ENCODE data around the gene NPHP4.
"Not testable (repeated sequence)": the region's sequence is repeated elsewhere in the genome, so short reads cannot be mapped to it uniquely, and the experiment has no call there.

Gene NPHP4

GRCh38 chr1:5873556-5873955, 118.7 kb downstream of the NPHP4 start:
- DNase-seq = no peak

GRCh38 chr1:5872886-5873285, 119.3 kb downstream of the NPHP4 start:
- no peak for DNase-seq

- DNase-seq = no peak
These were observed 123.2 kb downstream of the NPHP4 start for GRCh38 chr1:5868931-5869500.

- no peak for DNase-seq
These were observed 126.5 kb downstream of the NPHP4 start for GRCh38 chr1:5865774-5866173.

GRCh38 chr1:5865056-5865455, 127.2 kb downstream of the NPHP4 start:
- DNase-seq = no peak

GRCh38 chr1:5864256-5864655, 128.0 kb downstream of the NPHP4 start:
- no peak for DNase-seq

- DNase-seq = no peak
These were observed 129.0 kb downstream of the NPHP4 start for GRCh38 chr1:5863238-5863637.

- DNase-seq = no peak
These were observed 130.1 kb downstream of the NPHP4 start for GRCh38 chr1:5861871-5862825.

GRCh38 chr1:5860277-5860676, 131.9 kb downstream of the NPHP4 start:
- DNase-seq = no peak

GRCh38 chr1:5859766-5860165, 132.5 kb downstream of the NPHP4 start:
- DNase-seq = no peak

- DNase-seq = no peak
These were observed 133.3 kb downstream of the NPHP4 start for GRCh38 chr1:5858844-5859407.

GRCh38 chr1:5858246-5858645, 134.0 kb downstream of the NPHP4 start:
- no peak for DNase-seq

- no peak for DNase-seq
These were observed 134.6 kb downstream of the NPHP4 start for GRCh38 chr1:5857508-5858090.

GRCh38 chr1:5857011-5857410, 135.2 kb downstream of the NPHP4 start:
- DNase-seq = no peak

- DNase-seq = no peak
These were observed 135.9 kb downstream of the NPHP4 start for GRCh38 chr1:5856246-5856815.

- no peak for DNase-seq
These were observed 136.9 kb downstream of the NPHP4 start for GRCh38 chr1:5855196-5855897.

GRCh38 chr1:5854754-5855153, 137.5 kb downstream of the NPHP4 start:
- no peak for DNase-seq

- not testable (repeated sequence) for DNase-seq
These were observed 138.4 kb downstream of the NPHP4 start for GRCh38 chr1:5853858-5854257.

- DNase-seq = no peak
These were observed 141.7 kb downstream of the NPHP4 start for GRCh38 chr1:5850503-5850902.

GRCh38 chr1:5849550-5849949, 142.7 kb downstream of the NPHP4 start:
- no peak for DNase-seq

- no peak for DNase-seq
These were observed 145.1 kb downstream of the NPHP4 start for GRCh38 chr1:5847013-5847659.

- DNase-seq = no peak
These were observed 146.8 kb downstream of the NPHP4 start for GRCh38 chr1:5845376-5845775.

Data from stimulated activated naive CD4-positive, alpha-beta T cell treated with Interleukin-2 at 50 U/mL for 16 hours (primary cell).